GM21423 (cell line): ENCODE results near the gene LCOR.
A peak's percentile ranks its signal among the peaks of the same experiment; 100 is the strongest.
"Not testable (repeated sequence)": the region's sequence is repeated elsewhere in the genome, so short reads cannot be mapped to it uniquely, and the experiment has no call there.

Experiments
- ATAC-seq: cut with Tn5 transposase; IDR thresholded peaks from one replicate; pipeline ENCODE4 v1.9.1; 2021; ENCODE audit warnings: mild to moderate bottlenecking, moderate library complexity; ENCODE audit not compliant: unreplicated experiment

The LCOR gene

GRCh38 chr10:96838529-96838928 lies 6.4 kb downstream of the LCOR start:
- no peak for ATAC-seq

GRCh38 chr10:96840841-96841518 lies 8.9 kb downstream of the LCOR start:
- no peak for ATAC-seq

GRCh38 chr10:96842896-96843723 lies 11.0 kb downstream of the LCOR start:
- no peak for ATAC-seq

DNA sequence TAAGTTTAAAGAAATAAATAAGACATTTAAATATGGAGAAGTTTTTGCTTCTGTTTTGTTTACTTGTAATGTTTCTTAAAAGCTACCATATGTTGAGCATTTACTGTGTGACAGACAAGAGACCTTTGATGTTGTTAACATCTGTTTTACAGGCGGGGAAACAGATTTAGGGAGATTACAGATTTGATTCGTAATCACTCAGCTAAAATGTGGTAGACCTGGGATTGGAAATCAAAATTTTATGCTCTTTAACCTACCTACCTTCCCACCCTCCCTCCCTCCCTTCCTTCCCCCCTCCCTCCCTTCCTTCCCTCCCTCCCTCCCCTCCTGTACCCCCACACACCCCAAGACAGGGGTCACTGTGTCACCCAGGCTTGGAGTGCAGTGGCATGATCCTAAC lies 11.7 kb downstream of the LCOR start:
- ATAC-seq, result no peak

DNA sequence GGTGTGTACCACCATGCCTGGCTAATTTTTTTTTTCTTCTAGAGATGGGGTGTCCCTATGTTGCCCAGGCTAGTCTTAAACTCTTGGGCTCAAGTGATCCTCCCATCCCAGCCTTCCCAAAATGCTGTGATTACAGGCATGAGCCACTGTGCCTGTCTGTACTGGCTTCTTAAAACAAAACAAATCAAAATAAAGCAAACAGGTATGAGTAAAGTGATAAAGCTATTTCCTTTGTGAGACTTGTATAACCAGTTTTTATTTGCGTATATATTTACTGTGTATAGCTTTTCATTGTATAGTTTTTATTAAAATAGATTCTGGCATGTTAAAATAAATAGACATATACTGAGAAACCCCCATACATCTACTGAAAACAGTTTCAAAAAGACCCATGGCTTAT lies 14.3 kb downstream of the LCOR start:
- ATAC-seq, result no peak

GRCh38 chr10:96846926-96847325 lies 14.8 kb downstream of the LCOR start:
- ATAC-seq, result no peak

DNA sequence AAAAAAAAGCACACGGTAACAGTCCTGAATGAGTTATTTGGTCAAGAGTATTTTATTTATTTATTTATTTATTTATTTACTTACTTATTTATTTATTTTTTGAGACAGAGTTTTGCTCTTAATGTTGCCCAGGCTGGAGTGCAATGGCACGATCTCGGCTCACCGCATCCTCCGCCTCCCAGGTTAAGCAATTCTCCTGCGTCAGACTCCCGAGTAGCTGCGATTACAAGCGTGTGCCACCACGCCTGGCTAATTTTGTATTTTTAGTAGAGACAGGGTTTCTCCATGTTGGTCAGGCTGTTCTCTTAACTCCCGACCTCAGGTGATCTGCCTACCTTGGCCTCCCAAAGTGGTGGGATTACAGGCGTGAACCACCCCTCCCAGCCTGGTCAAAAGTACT lies 15.3 kb downstream of the LCOR start:
- not testable (repeated sequence) for ATAC-seq

- no peak for ATAC-seq
Measured at GRCh38 chr10:96850113-96850512, 18.0 kb downstream of the LCOR start.

- ATAC-seq, result no peak
Measured at GRCh38 chr10:96850825-96851224, 18.7 kb downstream of the LCOR start.

DNA sequence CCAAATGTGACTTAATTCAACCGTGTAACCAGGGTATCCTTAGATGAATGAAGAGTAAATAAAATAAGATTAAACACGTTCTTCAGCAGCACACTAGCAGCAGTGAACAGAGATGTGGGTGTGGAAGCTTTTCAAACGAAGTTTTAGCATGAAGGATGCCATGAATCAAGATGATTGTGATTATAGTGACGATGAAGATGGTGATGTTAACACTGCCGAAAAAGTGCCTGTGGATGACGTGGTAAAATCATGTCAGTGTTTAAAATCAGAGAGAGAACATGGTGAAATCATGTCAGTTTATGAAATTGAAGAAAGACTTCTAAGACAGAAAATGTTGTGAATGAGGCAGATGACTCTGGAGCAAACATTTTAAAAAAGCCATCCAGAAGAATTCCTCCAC lies 19.2 kb downstream of the LCOR start:
- no peak for ATAC-seq

- ATAC-seq, result no peak
Measured at GRCh38 chr10:96856317-96856716, 24.2 kb downstream of the LCOR start.

DNA sequence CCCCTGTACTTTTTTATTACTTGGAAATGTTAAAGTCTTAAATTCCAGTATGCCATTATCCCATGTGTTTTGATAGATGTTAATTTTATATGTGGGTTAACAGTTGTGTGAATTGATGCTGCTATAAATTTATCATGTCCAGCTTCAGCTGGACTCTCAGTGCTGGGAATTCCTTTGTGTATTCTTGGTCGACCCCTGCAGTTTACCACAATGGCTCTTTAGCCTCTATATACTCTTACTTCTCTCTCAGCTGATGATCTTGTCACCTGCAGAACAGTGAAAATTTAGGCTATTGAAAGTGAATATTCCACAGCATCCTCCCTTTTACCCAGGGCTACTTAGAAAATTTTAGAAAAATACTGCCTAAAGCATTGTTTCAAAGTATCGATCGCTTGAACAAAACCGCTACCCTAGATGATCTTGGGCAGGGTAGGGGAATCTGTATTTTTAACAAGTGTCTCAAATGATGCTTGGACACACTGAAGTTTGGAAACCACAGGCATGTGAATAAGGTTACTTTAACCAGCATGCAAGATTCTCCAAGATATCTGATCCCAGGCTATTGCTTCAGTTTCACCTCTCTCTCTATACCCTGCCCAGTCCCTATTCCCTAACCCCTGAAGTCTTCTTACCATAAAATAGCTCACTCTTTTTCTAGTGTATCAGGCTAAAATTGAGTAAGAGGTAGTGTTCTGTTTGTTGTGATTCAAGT lies 25.4 kb downstream of the LCOR start:
- ATAC-seq, result no peak

DNA sequence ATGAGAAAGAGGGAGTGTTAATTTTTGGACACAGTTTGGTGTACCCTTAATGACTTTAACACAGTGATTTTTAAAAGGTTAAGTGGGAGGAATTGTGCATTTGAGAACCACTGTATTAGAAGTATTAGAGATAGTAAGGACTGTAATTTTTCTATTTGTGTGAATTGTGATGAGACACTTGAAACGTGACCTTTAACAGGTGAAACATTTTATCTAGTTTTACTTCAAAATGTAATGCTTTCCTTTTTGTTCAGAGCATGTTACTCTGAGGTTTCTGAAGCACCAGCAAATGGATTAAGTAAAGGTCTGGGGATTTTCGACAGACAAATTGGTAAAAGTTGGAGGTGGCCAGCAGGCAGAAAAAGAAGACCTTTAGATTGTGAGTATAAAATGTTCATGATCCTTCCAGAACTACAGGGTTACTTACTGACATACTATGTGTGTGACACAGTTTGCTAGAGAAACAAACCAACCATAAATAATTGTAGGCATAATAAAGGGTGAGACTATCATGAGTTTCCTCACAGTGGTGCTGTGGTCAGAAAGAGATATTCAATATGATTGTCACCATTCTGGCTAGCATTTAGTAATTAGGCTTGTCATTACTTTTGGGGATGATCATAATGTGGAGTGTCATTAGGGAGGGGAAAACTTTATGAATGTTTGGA lies 26.1 kb downstream of the LCOR start:
- no peak for ATAC-seq

DNA sequence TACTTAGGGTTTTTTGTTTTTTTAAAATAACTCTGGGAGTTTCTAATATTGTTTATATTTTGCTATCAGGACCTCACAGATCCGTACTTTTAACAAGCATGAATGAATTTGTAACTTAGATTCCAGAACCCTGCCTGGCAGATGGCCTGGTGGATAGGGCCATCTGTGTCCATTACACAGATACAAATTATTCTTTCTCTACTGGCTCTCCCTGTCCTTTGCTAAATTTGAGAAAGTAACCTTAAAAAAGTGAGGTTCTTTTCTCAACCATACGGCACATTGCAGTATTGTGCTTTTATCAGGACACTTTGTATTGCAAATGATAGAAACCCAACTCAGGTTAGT lies 26.6 kb downstream of the LCOR start:
- ATAC-seq, result no peak

DNA sequence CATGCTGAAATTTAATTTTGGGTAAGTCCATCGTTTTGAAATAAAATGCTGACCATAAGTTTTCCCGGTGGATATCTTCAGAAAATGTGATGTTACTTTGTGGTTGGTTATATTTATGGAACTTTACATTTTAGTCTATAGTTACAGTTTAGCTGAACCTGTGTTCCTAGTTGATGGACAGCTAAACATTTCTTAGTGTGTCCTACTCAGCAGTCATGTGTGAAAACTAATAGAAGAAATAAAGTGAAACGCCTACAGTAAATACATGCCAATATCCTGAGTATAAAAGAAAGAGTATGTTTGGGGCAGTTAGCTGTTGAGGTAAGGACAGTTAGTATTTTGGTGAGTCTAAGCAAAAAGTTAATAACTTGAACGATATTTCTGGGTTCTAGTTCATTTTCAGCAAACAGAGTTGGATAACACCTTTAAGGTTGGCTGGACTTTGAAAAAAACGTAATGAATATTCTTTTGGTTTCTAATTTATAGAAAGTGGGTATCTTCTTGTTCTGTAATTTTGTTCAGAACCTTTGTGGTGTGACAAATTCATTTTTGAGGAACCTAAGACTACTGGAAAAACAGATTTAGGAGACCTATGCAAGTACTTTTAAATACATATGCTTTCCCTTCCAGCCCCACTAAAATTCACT lies 28.7 kb downstream of the LCOR start:
- peak; percentile 34 for ATAC-seq

GRCh38 chr10:96863922-96864543 lies 31.9 kb downstream of the LCOR start:
- no peak for ATAC-seq

DNA sequence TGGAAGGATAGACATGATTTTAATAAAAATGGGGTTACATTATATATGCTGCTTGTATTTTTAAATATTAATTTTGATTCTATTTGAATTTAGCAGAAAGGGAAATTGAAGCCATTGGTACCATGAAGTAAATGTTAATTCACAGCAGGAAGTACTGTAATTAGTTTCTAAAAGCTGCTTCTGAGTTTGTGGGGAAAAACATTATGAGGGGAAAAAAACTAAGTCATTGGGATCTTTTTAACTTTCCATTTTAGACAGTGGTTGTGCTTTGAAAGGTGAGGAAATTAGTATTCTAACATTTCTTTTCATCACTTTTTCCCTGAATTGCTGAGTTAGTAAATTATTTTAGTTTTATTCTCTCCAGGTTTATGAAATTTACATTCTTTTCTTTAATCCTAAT lies 41.0 kb downstream of the LCOR start:
- no peak for ATAC-seq

DNA sequence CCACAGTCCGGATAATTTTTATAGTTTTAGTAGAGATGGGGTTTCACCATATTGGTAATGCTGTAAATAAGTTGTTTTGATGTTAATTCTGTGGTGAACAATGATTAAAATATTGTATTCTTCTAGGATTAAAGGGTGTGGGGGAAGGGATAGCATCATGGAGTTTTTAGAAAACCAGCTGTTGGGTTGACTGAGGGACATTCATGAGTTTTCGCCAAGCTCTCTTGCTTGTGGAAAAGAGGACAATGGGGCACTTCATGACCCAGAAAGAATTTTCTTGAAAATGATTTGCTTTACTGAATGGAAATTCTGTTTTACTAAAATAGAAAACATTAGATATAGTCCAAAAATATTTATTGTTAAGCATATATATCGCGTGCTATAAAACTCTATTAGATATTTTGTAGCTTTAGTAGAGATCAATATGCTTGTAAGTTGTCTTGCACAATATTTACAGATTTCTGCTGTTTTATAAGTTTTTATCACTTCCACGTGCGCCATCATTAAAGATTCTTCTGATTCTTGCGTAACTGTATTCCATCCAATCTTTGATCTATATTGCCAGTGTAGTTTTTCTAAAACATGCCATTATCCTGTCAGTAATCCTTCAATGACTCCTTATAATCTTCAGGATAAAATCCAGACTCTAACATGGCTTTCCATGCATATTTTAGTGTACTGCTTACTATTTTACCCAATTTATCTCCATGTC lies 41.8 kb downstream of the LCOR start:
- ATAC-seq, result no peak

GRCh38 chr10:96878057-96878456 lies 46.0 kb downstream of the LCOR start:
- ATAC-seq, result no peak

DNA sequence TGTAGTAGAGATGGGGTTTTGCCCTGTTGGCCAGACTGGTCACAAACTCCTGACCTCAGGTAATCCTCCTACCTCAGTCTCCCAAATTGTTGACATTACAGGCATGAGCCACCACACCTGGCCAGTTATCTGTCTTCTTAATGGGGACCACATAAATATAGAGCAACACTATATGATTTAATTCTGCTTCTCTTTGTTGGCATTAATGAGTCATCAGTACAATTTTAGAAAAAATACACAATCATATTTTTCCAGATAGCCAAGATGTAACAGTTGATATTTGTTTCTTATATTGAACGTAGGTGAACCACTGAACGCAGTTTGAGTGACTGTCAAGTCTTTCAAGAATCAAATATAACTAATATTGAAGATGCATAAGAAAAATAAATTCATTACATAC lies 48.5 kb downstream of the LCOR start:
- no peak for ATAC-seq
